ENCODE data around the gene HAT1.

HAT1 gene

GRCh38 chr2:172012677-172013391 is 90.6 kb downstream of the HAT1 start:
- Histone ChIP-seq H3K27me3 (ENCODE audit: insufficient read depth, low read length, poor library complexity, severe bottlenecking) (no peaks in the 10 kb centered on the region), H3K4me2 (ENCODE audit: low read depth, low read length, poor library complexity, severe bottlenecking) (peak overlapping the region; percentile 63), H3K36me3 (ENCODE audit: insufficient read depth, low read length) (no peaks in the 10 kb centered on the region), H3K4me1 (ENCODE audit: insufficient read depth, low read length, poor library complexity, severe bottlenecking) (peaks cover 21% of the 10 kb centered on the region), H3K9me3 (ENCODE audit: insufficient read depth, low read depth, low read length) (no peaks in the 10 kb centered on the region), H3K9ac (ENCODE audit: low read depth, low read length, poor library complexity, severe bottlenecking) (no peak overlapping the region), H3K79me2 (ENCODE audit: insufficient read depth, low read length) (no peaks in the 10 kb centered on the region), H3F3A (ENCODE audit: low read depth) (no peaks in the 10 kb centered on the region), H3K4me3 (ENCODE audit: low read length, poor library complexity, severe bottlenecking) (no peak overlapping the region), H4K20me1 (ENCODE audit: insufficient read depth, low read length, poor library complexity, severe bottlenecking) (no peaks in the 10 kb centered on the region), H2AFZ (ENCODE audit: low read length) (no peak overlapping the region), H3K9me2 (replicated peaks; ENCODE audit: low read depth, low read length) (no peaks in the 10 kb centered on the region)
- no peak for TF ChIP-seq CTCF (conservative IDR thresholded peaks at IDR 0.05; ENCODE audit: low read length)
- TF ChIP-seq EZH2phosphoT487 (IDR thresholded peaks at IDR 0.05; ENCODE audit: borderline replicate concordance) = no peak

- no peak overlapping the region for H2AFZ ChIP-seq (ENCODE audit: low read length)
- H4K20me1 ChIP-seq (ENCODE audit: insufficient read depth, low read length, poor library complexity, severe bottlenecking) = no peaks in the 10 kb centered on the region
- no peak overlapping the region for H3K4me3 ChIP-seq (ENCODE audit: low read length, poor library complexity, severe bottlenecking)
- H3K9me3 ChIP-seq (ENCODE audit: insufficient read depth, low read depth, low read length) = no peaks in the 10 kb centered on the region
- no peaks in the 10 kb centered on the region for H3K36me3 ChIP-seq (ENCODE audit: insufficient read depth, low read length)
- no peaks in the 10 kb centered on the region for H3K79me2 ChIP-seq (ENCODE audit: insufficient read depth, low read length)
- TF ChIP-seq EZH2phosphoT487 (IDR thresholded peaks at IDR 0.05; ENCODE audit: borderline replicate concordance) (no peak), CTCF (conservative IDR thresholded peaks at IDR 0.05; ENCODE audit: low read length) (no peak)
- H3K9me2 ChIP-seq (replicated peaks; ENCODE audit: low read depth, low read length) = no peaks in the 10 kb centered on the region
- H3K4me1 ChIP-seq (ENCODE audit: insufficient read depth, low read length, poor library complexity, severe bottlenecking) = peaks cover 26% of the 10 kb centered on the region
- no peak overlapping the region for H3K9ac ChIP-seq (ENCODE audit: low read depth, low read length, poor library complexity, severe bottlenecking)
- no peak overlapping the region for H3K4me2 ChIP-seq (ENCODE audit: low read depth, low read length, poor library complexity, severe bottlenecking)
- no peaks in the 10 kb centered on the region for H3K27me3 ChIP-seq (ENCODE audit: insufficient read depth, low read length, poor library complexity, severe bottlenecking)
- H3F3A ChIP-seq (ENCODE audit: low read depth) = no peaks in the 10 kb centered on the region
These were observed 91.1 kb downstream of the HAT1 start for GRCh38 chr2:172013396-172013795.

- H3K27me3 ChIP-seq (ENCODE audit: insufficient read depth, low read length, poor library complexity, severe bottlenecking) = no peaks in the 10 kb centered on the region
- no peak overlapping the region for H3K4me2 ChIP-seq (ENCODE audit: low read depth, low read length, poor library complexity, severe bottlenecking)
- no peaks in the 10 kb centered on the region for H3K9me3 ChIP-seq (ENCODE audit: insufficient read depth, low read depth, low read length)
- peaks cover 10% of the 10 kb centered on the region for H3K4me1 ChIP-seq (ENCODE audit: insufficient read depth, low read length, poor library complexity, severe bottlenecking)
- no peaks in the 10 kb centered on the region for H4K20me1 ChIP-seq (ENCODE audit: insufficient read depth, low read length, poor library complexity, severe bottlenecking)
- no peaks in the 10 kb centered on the region for H3K9me2 ChIP-seq (replicated peaks; ENCODE audit: low read depth, low read length)
- H3K9ac ChIP-seq (ENCODE audit: low read depth, low read length, poor library complexity, severe bottlenecking) = no peak overlapping the region
- no peaks in the 10 kb centered on the region for H3K79me2 ChIP-seq (ENCODE audit: insufficient read depth, low read length)
- H2AFZ ChIP-seq (ENCODE audit: low read length) = no peak overlapping the region
- TF ChIP-seq EZH2phosphoT487 (IDR thresholded peaks at IDR 0.05; ENCODE audit: borderline replicate concordance) = no peak
- no peak for TF ChIP-seq CTCF (conservative IDR thresholded peaks at IDR 0.05; ENCODE audit: low read length)
- no peaks in the 10 kb centered on the region for H3K36me3 ChIP-seq (ENCODE audit: insufficient read depth, low read length)
- no peaks in the 10 kb centered on the region for H3F3A ChIP-seq (ENCODE audit: low read depth)
- no peak overlapping the region for H3K4me3 ChIP-seq (ENCODE audit: low read length, poor library complexity, severe bottlenecking)
These were observed 99.0 kb downstream of the HAT1 start for GRCh38 chr2:172021074-172021931.

Data from Loucy (cell line).